Fibroblast of skin of abdomen (primary cell): ENCODE results near the gene VWA5B2.

ENCODE experiments used
- DNase-seq: peaks from one replicate; pipeline ENCODE4 v3.0.0-alpha.2; 2013

Gene VWA5B2

GRCh38 chr3:184282941-184283340, 53.6 kb downstream of the VWA5B2 start:
- no peak for DNase-seq

- DNase-seq, result no peak
Measured at GRCh38 chr3:184283681-184284080, 54.3 kb downstream of the VWA5B2 start.

GRCh38 chr3:184284696-184285095, 55.3 kb downstream of the VWA5B2 start:
- peak; percentile 60 for DNase-seq

- peak; percentile 35 for DNase-seq
Measured at GRCh38 chr3:184289426-184289938, 60.1 kb downstream of the VWA5B2 start.

GRCh38 chr3:184290331-184290730, 60.9 kb downstream of the VWA5B2 start:
- DNase-seq, result no peak

- DNase-seq, result no peak
Measured at GRCh38 chr3:184291044-184291737, 61.8 kb downstream of the VWA5B2 start.
